ENCODE results near the gene C17orf114.

The C17orf114 gene

DNA sequence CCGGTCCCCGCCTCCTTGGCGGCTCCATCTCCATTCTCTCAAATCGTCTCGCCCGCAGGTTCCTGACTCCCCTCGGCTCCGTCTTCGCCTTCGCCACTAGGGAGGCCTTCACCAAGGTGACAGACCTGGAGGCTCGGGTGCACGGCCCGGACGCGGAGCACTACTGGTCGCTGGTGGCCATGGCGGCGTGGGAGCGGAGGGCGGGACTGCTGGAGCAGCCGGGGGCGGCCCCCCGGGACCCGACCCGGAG is 12.5 kb downstream of the C17orf114 start (continued):
- TF ChIP-seq KLF8 (tag by site-specific recombination; IDR thresholded peaks at IDR 0.05) (no peak), ZNF426 (tag by site-specific recombination; IDR thresholded peaks at IDR 0.05) (no peak), EGR2 (tag by site-specific recombination; IDR thresholded peaks at IDR 0.05; ENCODE audit: low read depth) (peak; percentile 62), ZNF664 (tag by site-specific recombination; IDR thresholded peaks at IDR 0.05) (no peak), ZNF654 (tag by site-specific recombination; IDR thresholded peaks at IDR 0.05; ENCODE audit: low read depth) (no peak), ZNF610 (tag by site-specific recombination; IDR thresholded peaks at IDR 0.05; ENCODE audit: borderline replicate concordance) (no peak), HOXA7 (CRISPR knock-in tag; IDR thresholded peaks at IDR 0.05; ENCODE audit: borderline replicate concordance) (no peak), GLIS2 (tag by site-specific recombination; IDR thresholded peaks at IDR 0.05) (peak; percentile 93), ZNF791 (tag by site-specific recombination; IDR thresholded peaks at IDR 0.05) (no peak), ZNF701 (tag by site-specific recombination; IDR thresholded peaks at IDR 0.05) (no peak), PRDM1 (tag by site-specific recombination; IDR thresholded peaks at IDR 0.05) (no peak), MYNN (tag by site-specific recombination; IDR thresholded peaks at IDR 0.05; ENCODE audit: borderline replicate concordance) (no peak), KLF9 (tag by site-specific recombination; IDR thresholded peaks at IDR 0.05; ENCODE audit: low read depth) (peak; percentile 60), ZNF155 (tag by site-specific recombination; IDR thresholded peaks at IDR 0.05) (no peak), ZBTB21 (tag by site-specific recombination; IDR thresholded peaks at IDR 0.05) (no peak), ZNF837 (tag by site-specific recombination; IDR thresholded peaks at IDR 0.05) (no peak)
- TF ChIP-seq, protein P1, sequence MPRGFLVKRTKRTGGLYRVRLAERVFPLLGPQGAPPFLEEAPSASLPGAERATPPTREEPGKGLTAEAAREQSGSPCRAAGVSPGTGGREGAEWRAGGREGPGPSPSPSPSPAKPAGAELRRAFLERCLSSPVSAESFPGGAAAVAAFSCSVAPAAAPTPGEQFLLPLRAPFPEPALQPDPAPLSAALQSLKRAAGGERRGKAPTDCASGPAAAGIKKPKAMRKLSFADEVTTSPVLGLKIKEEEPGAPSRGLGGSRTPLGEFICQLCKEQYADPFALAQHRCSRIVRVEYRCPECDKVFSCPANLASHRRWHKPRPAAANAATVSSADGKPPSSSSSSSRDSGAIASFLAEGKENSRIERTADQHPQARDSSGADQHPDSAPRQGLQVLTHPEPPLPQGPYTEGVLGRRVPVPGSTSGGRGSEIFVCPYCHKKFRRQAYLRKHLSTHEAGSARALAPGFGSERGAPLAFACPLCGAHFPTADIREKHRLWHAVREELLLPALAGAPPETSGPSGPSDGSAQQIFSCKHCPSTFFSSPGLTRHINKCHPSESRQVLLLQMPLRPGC (tag by site-specific recombination; IDR thresholded peaks at IDR 0.05), result no peak
- TF ChIP-seq, protein P2, sequence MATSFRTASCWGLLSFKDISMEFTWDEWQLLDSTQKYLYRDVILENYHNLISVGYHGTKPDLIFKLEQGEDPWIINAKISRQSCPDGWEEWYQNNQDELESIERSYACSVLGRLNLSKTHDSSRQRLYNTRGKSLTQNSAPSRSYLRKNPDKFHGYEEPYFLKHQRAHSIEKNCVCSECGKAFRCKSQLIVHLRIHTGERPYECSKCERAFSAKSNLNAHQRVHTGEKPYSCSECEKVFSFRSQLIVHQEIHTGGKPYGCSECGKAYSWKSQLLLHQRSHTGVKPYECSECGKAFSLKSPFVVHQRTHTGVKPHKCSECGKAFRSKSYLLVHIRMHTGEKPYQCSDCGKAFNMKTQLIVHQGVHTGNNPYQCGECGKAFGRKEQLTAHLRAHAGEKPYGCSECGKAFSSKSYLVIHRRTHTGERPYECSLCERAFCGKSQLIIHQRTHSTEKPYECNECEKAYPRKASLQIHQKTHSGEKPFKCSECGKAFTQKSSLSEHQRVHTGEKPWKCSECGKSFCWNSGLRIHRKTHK (tag by site-specific recombination; IDR thresholded peaks at IDR 0.05), result no peak
- TF ChIP-seq, protein P3, sequence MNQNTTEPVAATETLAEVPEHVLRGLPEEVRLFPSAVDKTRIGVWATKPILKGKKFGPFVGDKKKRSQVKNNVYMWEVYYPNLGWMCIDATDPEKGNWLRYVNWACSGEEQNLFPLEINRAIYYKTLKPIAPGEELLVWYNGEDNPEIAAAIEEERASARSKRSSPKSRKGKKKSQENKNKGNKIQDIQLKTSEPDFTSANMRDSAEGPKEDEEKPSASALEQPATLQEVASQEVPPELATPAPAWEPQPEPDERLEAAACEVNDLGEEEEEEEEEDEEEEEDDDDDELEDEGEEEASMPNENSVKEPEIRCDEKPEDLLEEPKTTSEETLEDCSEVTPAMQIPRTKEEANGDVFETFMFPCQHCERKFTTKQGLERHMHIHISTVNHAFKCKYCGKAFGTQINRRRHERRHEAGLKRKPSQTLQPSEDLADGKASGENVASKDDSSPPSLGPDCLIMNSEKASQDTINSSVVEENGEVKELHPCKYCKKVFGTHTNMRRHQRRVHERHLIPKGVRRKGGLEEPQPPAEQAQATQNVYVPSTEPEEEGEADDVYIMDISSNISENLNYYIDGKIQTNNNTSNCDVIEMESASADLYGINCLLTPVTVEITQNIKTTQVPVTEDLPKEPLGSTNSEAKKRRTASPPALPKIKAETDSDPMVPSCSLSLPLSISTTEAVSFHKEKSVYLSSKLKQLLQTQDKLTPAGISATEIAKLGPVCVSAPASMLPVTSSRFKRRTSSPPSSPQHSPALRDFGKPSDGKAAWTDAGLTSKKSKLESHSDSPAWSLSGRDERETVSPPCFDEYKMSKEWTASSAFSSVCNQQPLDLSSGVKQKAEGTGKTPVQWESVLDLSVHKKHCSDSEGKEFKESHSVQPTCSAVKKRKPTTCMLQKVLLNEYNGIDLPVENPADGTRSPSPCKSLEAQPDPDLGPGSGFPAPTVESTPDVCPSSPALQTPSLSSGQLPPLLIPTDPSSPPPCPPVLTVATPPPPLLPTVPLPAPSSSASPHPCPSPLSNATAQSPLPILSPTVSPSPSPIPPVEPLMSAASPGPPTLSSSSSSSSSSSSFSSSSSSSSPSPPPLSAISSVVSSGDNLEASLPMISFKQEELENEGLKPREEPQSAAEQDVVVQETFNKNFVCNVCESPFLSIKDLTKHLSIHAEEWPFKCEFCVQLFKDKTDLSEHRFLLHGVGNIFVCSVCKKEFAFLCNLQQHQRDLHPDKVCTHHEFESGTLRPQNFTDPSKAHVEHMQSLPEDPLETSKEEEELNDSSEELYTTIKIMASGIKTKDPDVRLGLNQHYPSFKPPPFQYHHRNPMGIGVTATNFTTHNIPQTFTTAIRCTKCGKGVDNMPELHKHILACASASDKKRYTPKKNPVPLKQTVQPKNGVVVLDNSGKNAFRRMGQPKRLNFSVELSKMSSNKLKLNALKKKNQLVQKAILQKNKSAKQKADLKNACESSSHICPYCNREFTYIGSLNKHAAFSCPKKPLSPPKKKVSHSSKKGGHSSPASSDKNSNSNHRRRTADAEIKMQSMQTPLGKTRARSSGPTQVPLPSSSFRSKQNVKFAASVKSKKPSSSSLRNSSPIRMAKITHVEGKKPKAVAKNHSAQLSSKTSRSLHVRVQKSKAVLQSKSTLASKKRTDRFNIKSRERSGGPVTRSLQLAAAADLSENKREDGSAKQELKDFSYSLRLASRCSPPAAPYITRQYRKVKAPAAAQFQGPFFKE (tag by site-specific recombination; IDR thresholded peaks at IDR 0.05; ENCODE audit: borderline replicate concordance), result no peak
- TF ChIP-seq, protein P4, sequence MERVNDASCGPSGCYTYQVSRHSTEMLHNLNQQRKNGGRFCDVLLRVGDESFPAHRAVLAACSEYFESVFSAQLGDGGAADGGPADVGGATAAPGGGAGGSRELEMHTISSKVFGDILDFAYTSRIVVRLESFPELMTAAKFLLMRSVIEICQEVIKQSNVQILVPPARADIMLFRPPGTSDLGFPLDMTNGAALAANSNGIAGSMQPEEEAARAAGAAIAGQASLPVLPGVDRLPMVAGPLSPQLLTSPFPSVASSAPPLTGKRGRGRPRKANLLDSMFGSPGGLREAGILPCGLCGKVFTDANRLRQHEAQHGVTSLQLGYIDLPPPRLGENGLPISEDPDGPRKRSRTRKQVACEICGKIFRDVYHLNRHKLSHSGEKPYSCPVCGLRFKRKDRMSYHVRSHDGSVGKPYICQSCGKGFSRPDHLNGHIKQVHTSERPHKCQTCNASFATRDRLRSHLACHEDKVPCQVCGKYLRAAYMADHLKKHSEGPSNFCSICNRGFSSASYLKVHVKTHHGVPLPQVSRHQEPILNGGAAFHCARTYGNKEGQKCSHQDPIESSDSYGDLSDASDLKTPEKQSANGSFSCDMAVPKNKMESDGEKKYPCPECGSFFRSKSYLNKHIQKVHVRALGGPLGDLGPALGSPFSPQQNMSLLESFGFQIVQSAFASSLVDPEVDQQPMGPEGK (tag by site-specific recombination; IDR thresholded peaks at IDR 0.05), result peak; percentile 58
- TF ChIP-seq, protein P5, sequence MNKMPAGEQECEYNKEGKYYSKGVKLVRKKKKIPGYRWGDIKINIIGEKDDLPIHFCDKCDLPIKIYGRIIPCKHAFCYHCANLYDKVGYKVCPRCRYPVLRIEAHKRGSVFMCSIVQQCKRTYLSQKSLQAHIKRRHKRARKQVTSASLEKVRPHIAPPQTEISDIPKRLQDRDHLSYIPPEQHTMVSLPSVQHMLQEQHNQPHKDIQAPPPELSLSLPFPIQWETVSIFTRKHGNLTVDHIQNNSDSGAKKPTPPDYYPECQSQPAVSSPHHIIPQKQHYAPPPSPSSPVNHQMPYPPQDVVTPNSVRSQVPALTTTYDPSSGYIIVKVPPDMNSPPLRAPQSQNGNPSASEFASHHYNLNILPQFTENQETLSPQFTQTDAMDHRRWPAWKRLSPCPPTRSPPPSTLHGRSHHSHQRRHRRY (tag by site-specific recombination; IDR thresholded peaks at IDR 0.05), result no peak

Data from HEK293 (cell line).